Stimulated activated CD4-positive, alpha-beta T cell treated with anti-CD3 and anti-CD28 coated beads, Interleukin-15, amount 100 ng/mL, for 24 hours (primary cell): Measurements from ENCODE around the gene IFNA7.
A peak's percentile ranks its signal among the peaks of the same experiment; 100 is the strongest.
"Not testable (repeated sequence)": the region's sequence is repeated elsewhere in the genome, so short reads cannot be mapped to it uniquely, and the experiment has no call there.

Experiments used
- DNase-seq: peaks from one replicate; pipeline ENCODE4 v3.0.0-alpha.2; 2020

Gene IFNA7

DNA sequence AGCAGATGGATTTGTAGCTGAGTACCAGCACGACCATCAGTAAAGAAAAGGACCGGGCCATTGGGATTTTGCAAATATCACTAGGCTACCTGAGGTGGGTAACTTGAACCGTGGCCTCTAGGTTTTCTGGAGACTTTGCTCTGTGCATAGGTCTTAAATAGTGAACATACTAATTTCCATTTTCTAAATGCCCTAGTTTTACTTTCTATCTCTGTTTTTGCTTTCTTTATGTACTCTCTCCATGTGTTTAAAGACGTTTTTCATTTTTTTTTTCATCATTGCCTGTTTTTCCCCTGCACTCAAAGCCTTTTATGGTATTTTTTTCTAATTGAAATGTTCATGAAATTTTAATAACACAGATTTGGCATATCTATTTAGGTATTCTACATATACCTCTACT is at the start of gene IFNA7:
IFNA7 (minus strand) TSS at position 101 of the 400 bp plus-strand sequence; CDS start at position 61, 40 bp downstream.
- DNase-seq, result not testable (repeated sequence)

GRCh38 chr9:21251638-21252037 is 49.6 kb upstream of the IFNA7 start:
- no peak for DNase-seq

DNA sequence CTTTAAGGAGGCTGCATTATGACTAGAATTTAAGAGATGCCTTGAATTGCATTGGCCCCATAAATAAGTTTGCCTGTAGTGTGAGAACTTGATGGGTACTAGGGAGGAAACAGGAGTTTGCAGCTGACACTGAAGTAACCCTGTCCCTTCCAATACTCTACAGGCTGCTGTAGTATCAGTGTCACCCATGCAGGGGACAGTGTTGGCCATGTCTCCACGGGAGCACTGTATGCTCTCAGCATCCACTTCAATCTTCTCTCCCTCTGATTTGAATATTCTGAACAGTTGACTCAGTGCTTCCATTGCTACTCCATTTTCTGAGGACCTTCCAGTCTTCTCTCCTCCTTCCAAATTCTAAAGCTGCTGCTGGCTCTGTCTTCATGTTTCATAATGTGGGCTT is 49.2 kb upstream of the IFNA7 start:
- DNase-seq, result no peak

GRCh38 chr9:21244836-21245235 is 42.8 kb upstream of the IFNA7 start:
- DNase-seq, result no peak

DNA sequence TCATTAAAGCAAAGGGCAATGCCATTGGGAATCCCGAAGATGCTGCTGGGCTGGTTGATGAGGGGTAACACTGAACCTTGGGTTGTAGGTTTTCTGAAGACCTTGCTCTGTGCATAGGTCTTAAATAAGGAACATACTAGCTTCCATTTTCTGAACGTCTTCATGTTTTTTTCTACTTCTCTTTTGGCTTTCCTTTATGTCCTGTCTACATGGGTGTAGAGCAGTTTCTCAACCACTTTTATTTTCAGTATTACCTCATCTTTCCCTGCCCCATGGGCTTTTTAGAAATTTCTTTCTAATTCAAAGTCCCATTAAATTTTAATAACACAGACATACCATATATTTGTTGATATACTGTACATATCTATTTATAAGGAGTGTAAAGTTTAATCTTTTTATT is 37.9 kb upstream of the IFNA7 start, which contains the start of gene IFNA14:
IFNA14 (minus strand) TSS at position 95 of the 400 bp plus-strand sequence; CDS start at position 25, 70 bp downstream.
- no peak for DNase-seq

DNA sequence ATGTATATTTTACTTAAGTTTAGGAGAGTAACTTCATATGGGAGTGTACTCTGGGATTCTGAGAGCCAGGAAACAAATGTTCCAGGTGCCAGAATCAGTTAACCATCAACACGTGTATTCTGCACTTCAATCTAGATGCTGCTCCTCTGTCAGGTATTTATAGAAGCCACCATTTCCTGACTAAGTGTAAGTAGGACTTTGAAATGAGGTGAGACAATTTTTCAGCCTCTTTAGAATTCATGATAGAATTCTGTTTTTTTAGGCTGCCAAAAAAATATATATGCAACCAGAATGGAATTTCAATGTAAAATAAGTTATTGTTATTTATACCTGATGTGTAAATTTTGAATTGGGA is 34.3 kb upstream of the IFNA7 start:
- DNase-seq, result not testable (repeated sequence)

GRCh38 chr9:21235468-21236359 is 33.7 kb upstream of the IFNA7 start:
- peak; percentile 27 for DNase-seq

GRCh38 chr9:21234153-21234687 is 32.2 kb upstream of the IFNA7 start:
- no peak for DNase-seq

- DNase-seq, result no peak
Measured at GRCh38 chr9:21233258-21233657, 31.3 kb upstream of the IFNA7 start.

- no peak for DNase-seq
Measured at GRCh38 chr9:21228122-21228521, 26.1 kb upstream of the IFNA7 start, which contains the start of gene IFNA17. Gene IFNA17 (minus strand): TSS chr9:21228222. CDS start chr9:21228173, 49 bp downstream.

DNA sequence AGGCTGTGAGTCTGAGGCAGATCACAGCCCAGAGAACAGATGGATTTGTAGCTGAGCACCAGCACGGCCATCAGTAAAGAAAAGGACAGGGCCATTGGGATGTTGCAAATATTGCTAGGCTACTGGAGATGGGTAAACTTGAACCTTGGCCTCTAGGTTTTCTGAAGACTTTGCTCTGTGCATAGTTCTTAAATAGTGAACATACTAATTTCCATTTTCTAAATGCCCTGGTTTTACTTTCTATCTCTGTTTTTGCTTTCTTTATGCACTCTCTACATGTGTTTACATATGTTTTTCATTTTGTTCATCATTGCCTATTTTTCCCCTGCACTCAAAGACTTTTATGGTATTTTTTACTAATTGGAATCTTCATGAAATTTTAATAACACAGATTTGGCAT is 15.2 kb upstream of the IFNA7 start, which contains the start of gene IFNA16:
IFNA16 (minus strand) TSS at position 101 of the 400 bp plus-strand sequence; CDS start at position 95, 6 bp downstream.
- not testable (repeated sequence) for DNase-seq

DNA sequence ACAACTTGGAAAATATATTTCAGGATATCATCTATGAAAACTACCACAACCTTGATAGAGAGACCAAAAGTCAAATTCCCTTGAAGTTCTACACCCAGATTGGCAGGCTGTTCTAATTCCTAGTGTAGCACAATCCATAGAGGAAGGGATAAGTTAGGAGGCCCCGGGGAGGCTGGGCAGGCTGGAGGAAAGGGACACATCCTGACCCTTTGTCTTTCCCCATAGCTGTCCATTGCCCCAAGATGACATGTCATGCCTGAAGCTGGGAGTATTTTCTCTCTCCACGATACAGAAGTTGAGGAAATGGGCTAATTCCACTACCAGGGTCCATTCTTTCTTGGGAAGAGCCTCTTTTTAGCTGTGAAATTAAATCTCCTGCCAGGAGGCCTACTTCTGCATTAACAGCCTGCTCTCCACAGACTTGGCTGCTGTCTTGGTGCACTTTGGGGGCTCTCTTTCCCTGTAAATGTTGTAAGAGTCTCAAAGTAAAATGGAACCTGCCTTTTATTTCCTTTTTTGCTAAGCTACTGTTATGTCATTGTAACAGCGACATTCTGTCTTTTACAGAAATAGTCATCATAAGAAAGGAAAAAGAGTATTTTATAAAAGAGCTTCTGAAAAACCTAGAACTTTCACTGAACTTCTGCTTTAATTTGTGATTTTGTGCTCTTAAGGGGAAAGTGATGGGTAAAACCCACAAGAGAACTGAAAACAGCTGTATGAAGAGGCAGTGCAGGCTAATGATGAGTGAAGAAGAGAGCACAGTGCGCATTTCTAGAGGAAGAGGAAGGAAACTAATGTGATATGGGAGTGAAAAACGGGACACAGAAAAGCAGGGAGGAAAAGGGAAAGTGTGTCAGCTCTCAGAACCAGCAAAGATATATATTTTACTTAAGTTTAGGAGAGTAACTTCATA is 11.7 kb upstream of the IFNA7 start:
- DNase-seq, result not testable (repeated sequence)

DNA sequence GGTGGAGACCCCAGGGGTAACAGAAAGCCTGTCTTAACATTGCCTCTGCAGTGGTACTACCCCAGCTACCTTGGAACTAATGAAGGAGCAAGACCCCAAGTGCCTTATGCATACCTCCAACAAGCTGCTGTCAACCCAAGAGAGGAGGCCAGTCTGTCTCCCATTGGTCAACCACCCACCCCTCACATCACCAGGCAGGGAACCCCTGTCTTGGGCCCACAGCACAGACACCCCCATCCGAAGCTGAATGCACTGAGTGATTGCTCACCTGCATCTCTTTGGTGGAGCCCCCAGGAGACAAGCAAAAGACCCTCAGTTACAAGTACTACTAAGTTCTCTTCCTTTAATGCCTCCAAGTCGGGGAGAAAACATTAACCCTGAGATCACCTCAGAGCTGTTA is 10.2 kb upstream of the IFNA7 start:
- DNase-seq, result not testable (repeated sequence)

DNA sequence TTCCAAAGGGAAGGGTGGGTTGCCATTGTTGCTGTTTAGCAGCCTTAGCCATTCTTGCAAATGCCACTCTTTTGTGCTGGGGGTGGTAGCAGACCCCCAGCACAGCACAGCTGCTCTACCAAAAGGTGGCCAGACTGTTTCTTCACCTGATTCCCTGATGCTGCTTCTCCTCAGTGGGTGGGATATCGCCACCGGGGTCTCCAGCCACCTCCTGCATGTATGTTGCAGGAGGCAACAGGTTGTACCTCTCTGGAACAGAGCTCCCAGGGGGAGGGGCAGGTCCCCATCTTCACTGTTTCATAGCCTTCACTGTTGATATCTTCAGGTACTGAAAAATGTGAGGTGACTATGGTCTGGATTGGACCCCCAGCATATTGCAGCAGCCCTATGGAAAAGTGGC is 8.8 kb upstream of the IFNA7 start:
- not testable (repeated sequence) for DNase-seq

DNA sequence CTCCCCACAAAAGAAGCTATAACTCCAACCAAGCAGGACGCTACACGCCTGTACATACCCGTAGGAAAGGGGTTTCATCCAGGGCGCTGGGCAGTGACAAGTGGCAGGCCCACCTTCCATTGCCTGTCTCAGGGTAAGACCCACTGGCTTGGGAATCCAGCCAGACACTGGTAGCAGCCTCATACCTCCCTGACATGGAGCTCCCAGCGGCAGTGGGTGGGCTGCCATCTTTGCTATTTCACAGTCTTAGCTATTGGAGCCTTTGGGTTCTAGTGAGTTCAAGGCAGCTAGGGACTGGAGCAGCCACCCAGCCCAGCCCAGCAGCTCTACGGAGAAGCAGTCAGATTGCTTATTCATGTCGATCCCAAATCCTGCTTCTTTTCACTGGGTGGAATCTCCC is 8.3 kb upstream of the IFNA7 start:
- DNase-seq, result no peak

- DNase-seq, result not testable (repeated sequence)
Measured at GRCh38 chr9:21207043-21207442, 5.0 kb upstream of the IFNA7 start, which contains the start of gene IFNA10. Gene IFNA10 (minus strand): TSS chr9:21207143. CDS start chr9:21207097, 46 bp downstream.

DNA sequence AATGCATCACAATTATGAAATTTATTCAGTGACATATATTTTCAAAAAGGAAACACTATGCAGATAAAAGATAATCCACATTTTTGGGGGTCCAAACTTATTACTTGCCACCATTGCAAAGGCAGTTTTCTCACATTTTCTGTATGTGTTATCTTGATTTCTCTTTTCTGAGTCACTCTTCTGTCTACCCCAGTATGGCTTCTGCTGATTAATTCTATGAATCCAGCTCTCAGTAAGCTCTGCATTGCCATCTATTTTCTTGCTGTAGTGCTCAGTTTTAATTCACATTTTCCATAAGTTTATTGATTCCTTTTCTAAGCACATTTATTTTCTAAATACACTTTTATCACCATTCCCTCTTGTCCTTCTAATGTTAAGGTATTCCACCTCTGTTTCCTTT is 3.2 kb upstream of the IFNA7 start:
- DNase-seq, result no peak

- peak; percentile 36 for DNase-seq
Measured at GRCh38 chr9:21194867-21195776, 6.9 kb downstream of the IFNA7 start.

- DNase-seq, result not testable (repeated sequence)
Measured at GRCh38 chr9:21187487-21187886, 14.5 kb downstream of the IFNA7 start, which contains the start of gene IFNA4. Gene IFNA4 (minus strand): TSS chr9:21187587. CDS start chr9:21187531, 56 bp downstream.

DNA sequence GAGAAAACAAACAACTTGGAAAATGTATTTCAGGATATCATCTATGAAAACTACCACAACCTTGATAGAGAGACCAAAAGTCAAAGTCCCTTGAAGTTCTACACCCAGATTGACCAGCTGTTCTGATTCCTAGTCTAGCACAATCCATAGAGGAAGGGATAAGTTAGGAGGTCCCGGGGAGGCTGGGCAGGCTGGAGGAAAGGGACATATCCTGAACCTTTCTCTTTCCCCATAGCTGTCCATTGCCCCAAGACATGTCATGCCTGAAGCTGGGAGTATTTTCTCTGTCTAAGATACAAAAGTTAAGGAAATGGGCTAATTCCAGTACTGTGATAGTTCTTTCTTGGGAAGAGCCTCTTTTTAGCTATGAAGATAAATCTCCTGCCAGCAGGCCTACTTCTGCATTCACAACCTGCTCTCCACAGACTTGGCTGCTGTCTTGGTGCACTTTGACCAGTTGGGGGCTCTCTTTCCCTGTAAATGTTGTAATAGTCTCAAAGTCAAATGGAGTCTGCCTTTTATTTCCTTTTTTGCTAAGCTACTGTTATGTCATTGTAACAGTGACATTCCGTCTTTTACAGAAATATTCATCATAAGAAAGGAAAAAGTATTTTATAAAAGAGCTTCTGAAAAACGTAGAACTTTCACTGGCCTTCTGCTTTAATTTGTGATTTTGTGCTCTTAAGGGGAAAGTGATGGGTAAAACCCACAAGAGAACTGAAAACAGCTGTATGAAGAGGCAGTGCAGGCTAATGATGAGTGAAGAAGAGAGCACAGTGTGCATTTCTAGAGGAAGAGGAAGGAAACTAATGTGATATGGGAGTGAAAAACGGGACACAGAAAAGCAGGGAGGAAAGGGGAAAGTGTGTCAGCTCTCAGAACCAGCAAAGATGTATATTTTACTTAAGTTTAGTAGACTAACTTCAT is 18.9 kb downstream of the IFNA7 start:
- peak; percentile 17 for DNase-seq
